NCI-H128 (cell line): ENCODE measurements around the gene RBM4B.

Experiments used
- DNase-seq: peaks from one replicate; lab custom pipeline; 2025; ENCODE audit not compliant: unreplicated experiment; lab: John Stamatoyannopoulos, UW

The RBM4B gene

DNA sequence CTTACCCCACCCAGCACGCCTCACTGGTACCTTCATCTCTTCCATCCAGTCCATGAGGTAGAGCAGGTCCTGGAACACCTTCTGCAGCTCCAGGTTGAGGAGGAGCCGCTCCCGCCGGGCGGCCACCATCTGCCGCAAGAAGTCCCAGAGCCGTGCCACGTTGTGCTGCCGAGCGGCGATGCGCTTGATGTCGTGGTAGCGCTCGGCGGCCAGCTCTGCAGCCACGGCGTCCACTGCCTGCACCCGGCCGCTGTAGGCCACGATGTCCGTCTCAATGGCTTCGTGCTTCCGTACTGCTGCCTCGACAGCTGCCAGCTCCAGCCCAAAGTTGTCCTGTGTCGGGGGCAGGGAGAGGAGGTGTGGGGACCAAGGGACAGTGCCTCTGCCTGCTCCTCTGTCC lies 29.8 kb upstream of the RBM4B start:
- no peak for DNase-seq

DNA sequence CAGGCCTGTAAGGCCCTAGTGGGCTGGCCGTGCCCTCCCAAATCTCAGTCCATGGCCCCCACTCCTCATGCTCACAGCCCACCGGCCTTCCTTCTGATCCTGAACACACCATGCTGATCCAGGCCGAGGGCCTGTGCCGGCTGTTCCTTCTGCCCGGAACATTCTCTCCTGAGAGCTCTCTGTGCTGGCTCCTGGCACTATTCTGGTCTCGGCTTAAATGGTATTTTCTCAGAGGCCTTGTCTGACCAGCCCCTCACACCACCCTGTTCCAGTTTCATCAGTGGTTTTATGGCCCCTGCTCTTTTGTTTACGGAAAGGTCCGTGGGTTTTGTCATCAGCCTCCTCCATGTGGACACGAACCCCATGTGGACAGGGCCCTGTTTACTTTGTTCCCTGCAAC lies 29.3 kb upstream of the RBM4B start:
- DNase-seq: no peak

DNA sequence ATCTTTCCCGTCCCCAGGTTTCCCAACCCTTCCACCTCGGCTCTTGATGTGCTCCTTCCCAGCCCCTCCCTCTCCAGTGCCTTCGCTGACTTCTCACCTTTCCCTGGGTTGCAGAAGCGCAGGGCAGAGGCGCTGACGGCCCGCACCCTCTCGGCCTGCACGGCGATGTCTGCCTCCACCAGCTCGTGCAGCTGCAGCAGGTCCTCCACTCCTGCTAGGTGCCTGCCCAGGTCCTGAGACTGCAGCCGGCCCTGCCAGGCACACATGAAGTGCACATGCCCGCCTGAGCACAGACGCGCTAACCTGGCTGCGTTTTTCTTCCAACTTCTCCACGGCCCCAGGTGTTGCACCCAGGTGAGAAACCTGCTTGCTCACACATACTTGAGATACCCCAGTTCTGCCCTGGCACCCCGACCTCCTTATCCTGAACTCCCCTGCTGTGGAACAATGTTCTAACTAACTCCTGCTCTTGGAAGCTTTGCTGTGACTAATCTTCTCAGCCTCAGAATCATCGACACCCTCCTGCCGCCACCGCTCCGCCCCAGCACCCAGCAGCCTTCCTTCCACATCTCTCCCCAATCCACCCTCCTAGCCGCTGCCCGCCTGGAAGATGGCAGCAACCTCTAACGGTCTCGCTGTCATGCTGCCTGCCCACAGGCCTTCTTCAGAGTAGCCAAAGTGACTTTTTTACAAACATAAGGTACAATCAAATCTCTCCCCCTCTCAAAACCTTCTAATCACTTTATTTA lies 28.1 kb upstream of the RBM4B start:
- DNase-seq: no peak

GRCh38 chr11:66704659-66705360 lies 27.1 kb upstream of the RBM4B start:
- DNase-seq: no peak

DNA sequence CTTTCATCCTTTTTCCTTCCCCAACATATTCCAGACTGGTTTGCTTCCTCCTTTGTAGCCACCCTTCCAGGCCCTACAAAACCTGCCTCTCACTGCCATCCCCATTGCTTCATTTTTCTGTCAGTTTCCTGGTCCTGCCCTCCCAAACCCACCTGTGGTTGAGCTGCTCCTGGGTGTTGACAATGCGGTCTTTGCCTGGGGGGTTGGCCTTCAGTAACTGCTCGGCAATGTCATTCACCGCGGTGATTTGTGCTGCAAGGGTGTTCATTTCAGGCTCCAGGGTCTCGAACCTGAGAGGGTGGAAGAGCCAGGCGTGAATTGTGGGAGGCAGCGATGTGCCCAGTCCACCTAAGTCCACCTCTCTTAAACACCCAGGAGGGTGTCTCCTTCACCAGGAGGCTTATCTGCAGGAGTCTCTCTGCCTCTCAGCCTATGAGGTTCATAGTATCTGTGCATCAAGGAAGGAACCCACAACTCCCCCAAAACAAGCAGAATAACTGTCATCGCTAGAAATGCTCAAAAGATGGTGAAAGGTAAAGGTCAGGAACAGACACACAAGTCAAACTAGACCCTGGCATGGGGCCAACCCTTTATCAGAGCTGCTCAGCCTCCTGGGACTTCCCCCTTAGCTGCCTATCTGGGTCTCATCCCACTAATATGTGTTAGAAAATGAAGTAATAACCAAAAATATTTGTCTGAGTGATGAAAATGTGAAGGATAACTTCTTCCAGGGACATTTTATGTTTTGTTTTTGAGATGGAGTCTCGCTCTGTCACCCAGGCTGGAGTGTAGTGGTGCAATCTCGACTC lies 23.9 kb upstream of the RBM4B start:
- DNase-seq: no peak

- DNase-seq: no peak
These were observed 23.1 kb upstream of the RBM4B start for GRCh38 chr11:66700742-66701141.

- DNase-seq: no peak
These were observed 22.6 kb upstream of the RBM4B start for GRCh38 chr11:66700337-66700736.

- DNase-seq: no peak
These were observed 20.8 kb upstream of the RBM4B start for GRCh38 chr11:66698491-66698890.

DNA sequence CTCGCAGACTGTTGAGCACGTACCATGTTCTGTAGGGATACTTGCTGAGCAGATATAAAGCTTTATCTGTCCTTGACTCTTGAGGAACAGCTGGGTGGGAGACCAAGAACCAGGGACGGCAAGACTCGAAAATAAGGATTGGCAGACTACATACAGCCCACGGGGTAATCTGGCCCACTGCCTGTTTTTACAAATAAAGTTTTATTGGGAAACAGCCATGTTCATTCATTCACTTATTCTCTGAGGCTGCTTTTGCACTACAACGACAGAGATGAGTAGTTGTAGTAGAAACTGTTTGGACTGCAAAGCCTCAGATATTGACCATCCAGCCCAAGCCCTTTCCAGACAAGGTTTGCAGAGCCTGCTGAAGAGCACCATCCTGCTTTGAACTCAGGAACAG lies 20.3 kb upstream of the RBM4B start:
- no peak for DNase-seq

- no peak for DNase-seq
These were observed 18.5 kb upstream of the RBM4B start for GRCh38 chr11:66696146-66696545.

DNA sequence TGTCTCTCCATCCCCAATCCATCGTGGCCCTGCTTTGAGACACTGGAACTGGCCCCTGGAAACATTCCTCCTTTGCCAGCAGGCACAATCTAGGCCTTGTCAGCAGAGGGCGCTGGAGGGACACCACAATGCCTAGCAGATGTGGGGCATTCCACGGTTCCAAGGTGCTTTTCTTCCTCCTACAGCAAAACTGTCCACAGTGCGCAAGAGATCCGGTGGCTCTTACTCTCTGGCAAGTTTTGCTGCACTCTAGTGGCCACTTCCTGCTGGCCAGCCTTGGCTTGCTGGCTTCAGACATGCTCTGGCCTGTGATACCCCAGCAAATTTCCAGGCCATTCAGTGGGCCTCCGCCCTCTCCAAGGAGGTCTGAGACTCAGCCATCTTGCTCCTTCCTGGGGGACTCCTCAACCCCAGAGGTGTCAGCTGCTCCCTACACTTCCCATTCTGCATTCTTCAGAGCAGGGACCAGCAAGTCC lies 17.1 kb upstream of the RBM4B start:
- peak; percentile 85 for DNase-seq

GRCh38 chr11:66694056-66694410 lies 16.3 kb upstream of the RBM4B start:
- no peak for DNase-seq

- no peak for DNase-seq
These were observed 15.8 kb upstream of the RBM4B start for GRCh38 chr11:66693356-66694055.

- no peak for DNase-seq
These were observed 15.2 kb upstream of the RBM4B start for GRCh38 chr11:66692871-66693331.

- no peak for DNase-seq
These were observed 14.8 kb upstream of the RBM4B start for GRCh38 chr11:66692446-66692845.

- no peak for DNase-seq
These were observed 13.8 kb upstream of the RBM4B start for GRCh38 chr11:66691311-66691980.

DNA sequence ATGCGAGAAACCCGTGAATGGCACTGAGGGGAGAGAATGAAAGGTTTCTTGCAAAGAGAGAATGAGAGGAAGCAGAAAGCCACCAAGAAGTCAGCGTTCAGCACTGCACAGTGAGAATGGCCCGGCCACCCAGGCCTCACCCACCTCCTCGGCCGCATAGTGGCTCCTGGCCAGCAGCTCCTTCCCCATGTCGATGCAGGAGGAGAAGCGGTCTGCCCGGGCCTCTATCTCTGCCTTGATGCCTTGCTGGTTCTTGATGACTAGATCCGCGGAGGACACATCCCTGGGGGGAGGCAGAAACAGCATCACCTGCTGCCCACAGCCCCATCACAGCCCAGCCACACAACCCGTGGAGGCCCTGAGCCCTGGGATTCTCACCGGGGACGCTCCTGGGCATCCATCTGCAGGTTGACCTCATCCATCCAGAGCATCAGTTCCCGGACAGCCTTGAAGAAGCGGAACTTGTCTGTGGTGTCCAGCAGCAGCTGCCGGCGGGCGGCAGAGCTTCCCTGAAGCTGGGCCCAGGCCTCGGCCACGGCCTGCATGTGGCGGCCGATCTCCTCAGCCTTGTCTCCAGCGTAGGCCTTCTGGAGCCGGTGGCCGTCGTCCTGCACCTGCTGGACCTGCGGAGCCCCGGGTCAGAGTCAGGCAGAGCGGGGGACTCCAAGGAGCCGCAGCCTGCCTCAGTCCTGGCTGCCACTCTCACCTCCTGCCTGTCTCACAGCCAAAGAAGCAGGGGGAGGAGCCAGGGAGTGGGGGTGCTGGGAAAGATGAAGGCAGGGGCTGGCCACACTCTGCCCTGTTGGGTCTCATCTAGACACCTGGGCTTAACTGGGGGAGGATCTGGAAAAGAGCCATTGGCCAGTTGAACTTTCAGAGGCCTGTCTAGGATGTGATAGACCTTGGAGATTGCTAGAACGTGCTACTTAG lies 12.2 kb upstream of the RBM4B start:
- DNase-seq: no peak

DNA sequence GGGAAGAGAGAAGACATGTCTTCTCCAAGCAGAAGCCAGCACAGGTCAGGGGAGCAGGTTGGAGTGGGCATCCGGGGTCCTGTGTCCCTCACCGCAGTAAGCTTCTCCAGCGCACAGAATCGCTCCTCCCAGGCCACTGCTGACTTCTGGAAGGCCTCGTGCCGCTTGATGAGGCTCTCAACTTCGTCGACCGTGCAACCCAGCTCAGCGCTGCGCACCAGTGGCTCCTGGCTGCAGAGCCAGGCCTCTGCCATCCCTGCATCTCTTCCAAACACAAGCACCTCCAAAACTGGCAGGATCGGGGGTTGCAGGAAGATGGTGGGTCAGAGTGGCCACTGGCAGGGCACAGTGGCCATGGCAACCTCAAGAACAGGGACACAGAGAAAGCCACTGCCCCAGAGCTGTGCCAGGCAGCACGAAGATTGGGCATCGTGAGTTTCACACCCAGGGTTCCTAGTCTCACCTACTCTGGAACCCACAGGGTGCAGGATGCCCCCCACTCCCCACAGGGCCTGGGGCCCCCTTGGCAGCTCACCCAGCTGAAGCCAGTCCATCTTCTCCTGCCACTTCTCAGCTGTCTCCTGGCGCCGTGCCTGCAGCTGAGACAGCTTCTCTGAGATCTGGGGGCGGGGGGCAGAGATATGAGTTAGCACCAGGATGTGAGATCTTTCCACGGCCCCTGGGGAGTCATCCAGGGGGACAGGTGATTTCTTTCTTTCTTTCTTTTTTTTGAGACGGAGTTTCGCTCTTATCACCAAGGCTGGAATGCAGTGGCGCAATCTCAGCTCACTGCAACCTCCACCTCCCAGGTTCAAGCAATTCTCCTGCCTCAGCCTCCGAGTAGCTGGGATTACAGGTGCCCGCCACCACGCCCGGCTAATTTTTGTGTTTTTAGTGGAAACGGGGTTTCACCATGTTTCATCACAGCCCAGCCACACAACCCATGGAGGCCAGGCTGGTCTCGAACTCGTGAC lies 11.2 kb upstream of the RBM4B start:
- no peak for DNase-seq
